ENCODE results near the gene DHX16.

DNA sequence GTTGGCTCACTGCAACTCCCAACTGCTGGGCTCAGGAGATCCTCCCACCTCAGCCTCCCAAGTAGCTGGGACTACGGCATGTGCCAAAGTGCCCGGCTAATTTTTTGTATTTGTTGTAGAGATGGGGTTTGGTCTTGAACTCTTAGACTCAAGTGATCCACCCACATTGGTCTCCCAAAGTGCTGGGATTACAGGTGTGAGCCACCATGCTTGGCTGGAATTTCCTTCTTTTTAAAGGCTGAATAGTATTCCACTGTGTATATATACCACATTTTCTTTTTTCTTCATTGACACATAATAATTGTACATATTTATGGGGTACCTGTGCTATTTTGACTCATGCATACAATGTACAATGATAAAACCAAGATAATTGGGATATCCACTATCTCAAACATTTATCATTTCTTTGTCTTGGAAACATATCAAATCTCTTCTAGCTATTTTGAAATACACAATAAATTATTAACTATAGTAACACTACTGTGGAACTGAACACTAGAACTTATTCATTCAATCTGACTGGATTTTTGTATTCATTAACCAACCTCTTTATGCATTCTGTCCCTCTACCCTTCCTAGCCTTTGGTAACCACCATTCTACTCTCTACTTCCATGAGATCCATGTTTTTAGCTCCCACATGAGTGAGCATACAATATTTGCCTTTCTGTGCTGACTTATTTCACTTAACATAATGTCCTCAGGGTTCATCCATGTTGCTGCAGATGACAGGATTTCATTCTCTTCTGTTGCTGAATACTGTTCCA lies 36.5 kb upstream of the DHX16 start:
- TF ChIP-seq, protein P1, sequence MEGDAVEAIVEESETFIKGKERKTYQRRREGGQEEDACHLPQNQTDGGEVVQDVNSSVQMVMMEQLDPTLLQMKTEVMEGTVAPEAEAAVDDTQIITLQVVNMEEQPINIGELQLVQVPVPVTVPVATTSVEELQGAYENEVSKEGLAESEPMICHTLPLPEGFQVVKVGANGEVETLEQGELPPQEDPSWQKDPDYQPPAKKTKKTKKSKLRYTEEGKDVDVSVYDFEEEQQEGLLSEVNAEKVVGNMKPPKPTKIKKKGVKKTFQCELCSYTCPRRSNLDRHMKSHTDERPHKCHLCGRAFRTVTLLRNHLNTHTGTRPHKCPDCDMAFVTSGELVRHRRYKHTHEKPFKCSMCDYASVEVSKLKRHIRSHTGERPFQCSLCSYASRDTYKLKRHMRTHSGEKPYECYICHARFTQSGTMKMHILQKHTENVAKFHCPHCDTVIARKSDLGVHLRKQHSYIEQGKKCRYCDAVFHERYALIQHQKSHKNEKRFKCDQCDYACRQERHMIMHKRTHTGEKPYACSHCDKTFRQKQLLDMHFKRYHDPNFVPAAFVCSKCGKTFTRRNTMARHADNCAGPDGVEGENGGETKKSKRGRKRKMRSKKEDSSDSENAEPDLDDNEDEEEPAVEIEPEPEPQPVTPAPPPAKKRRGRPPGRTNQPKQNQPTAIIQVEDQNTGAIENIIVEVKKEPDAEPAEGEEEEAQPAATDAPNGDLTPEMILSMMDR (IDR thresholded peaks at IDR 0.05), result no peak
- TF ChIP-seq POLR2A (IDR thresholded peaks at IDR 0.05), result no peak

All from uterus (tissue), 2 donors.